Osteoblast (primary cell): ENCODE data around the gene ETFRF1. TPM values are rescaled to one million over a fixed set of nuclear protein-coding genes. Genes with fewer than 3 reads are reported as not detected.
A peak's percentile ranks its signal among the peaks of the same experiment; 100 is the strongest.

ENCODE experiments used
- DNase-seq: peaks from one replicate; pipeline ENCODE4 v3.0.0; 2011; ENCODE audit warnings: low spot score, mixed read lengths; ENCODE audit not compliant: insufficient read length; ENCODE audit errors: missing footprints
- H2AFZ ChIP-seq: 2 replicates; pipeline ENCODE4 v1.6.0; 2011; ENCODE audit warnings: mild to moderate bottlenecking, low read length
- H3K27ac ChIP-seq: 2 replicates; pipeline ENCODE4 v1.5.1; 2011; ENCODE audit warnings: mild to moderate bottlenecking, low read depth, low read length, moderate library complexity
- H3K27me3 ChIP-seq: 2 replicates; pipeline ENCODE4 v1.6.0; 2012; ENCODE audit warnings: mild to moderate bottlenecking, control low read depth, inconsistent platforms, low read length, moderate library complexity; ENCODE audit not compliant: insufficient read depth
- H3K36me3 ChIP-seq: 2 replicates; pipeline ENCODE4 v1.5.1; 2011; ENCODE audit warnings: mild to moderate bottlenecking, low read length, control low read depth, moderate library complexity; ENCODE audit not compliant: insufficient read depth
- H3K4me1 ChIP-seq: 2 replicates; pipeline ENCODE4 v1.5.1; 2011; ENCODE audit warnings: mild to moderate bottlenecking, low read length, control low read depth, moderate library complexity; ENCODE audit not compliant: insufficient read depth
- H3K4me2 ChIP-seq: 2 replicates; pipeline ENCODE4 v1.6.0; 2011; ENCODE audit warnings: mild to moderate bottlenecking, low read length; ENCODE audit not compliant: insufficient read depth
- H3K4me3 ChIP-seq: fragments of 200-600 bp; sonication (generic); 3 replicates; pipeline ENCODE4 v1.5.1; 2012; ENCODE audit warnings: mild to moderate bottlenecking, low read length, inconsistent platforms; ENCODE audit not compliant: insufficient read depth
- H3K79me2 ChIP-seq: 2 replicates; pipeline ENCODE4 v1.6.0; 2012; ENCODE audit warnings: mild to moderate bottlenecking, low read length, control low read depth, inconsistent platforms; ENCODE audit not compliant: insufficient read depth
- H3K9me3 ChIP-seq: 2 replicates; pipeline ENCODE4 v1.5.1; 2011; ENCODE audit warnings: low read depth, low read length, control low read depth
- H4K20me1 ChIP-seq: 2 replicates; pipeline ENCODE4 v1.6.0; 2012; ENCODE audit warnings: mild to moderate bottlenecking, low read length, control low read depth; ENCODE audit not compliant: insufficient read depth
- CTCF ChIP-seq: IDR thresholded peaks from 2 replicates; pipeline ENCODE4 v1.5.1; 2011; ENCODE audit warnings: mild to moderate bottlenecking, low read depth, low read length, moderate library complexity; ENCODE audit errors: extremely low read depth
- total RNA-seq: library from RNA; depleted of rRNA; stranded (reverse); fragments of >200 nt; gene quantifications from 2 replicates; pipeline ENCODE4 v1.2.3, GENCODE V29; 2012

The ETFRF1 gene
- total RNA-seq, 1 donor: 27.9 TPM

- peaks cover 25% of the 10 kb centered on the region for H3K4me1 ChIP-seq
- no peak overlapping the region for H3K4me3 ChIP-seq
- no peaks in the 10 kb centered on the region for H3K9me3 ChIP-seq
- H3K36me3 ChIP-seq: no peaks in the 10 kb centered on the region
- no peak for DNase-seq
- no peak overlapping the region for H3K27ac ChIP-seq
- no peak for TF ChIP-seq CTCF
- no peak overlapping the region for H3K4me2 ChIP-seq
- no peaks in the 10 kb centered on the region for H4K20me1 ChIP-seq
- no peak overlapping the region for H2AFZ ChIP-seq
- H3K27me3 ChIP-seq: no peaks in the 10 kb centered on the region
- peaks cover 17% of the 10 kb centered on the region for H3K79me2 ChIP-seq
These were observed 2.6 kb downstream of the ETFRF1 start for GRCh38 chr12:25197608-25198007.

GRCh38 chr12:25200703-25201102, 5.7 kb downstream of the ETFRF1 start:
- H3K36me3 ChIP-seq: no peaks in the 10 kb centered on the region
- H3K9me3 ChIP-seq: no peaks in the 10 kb centered on the region
- no peak for DNase-seq
- peak overlapping the region; percentile 18 for H3K27ac ChIP-seq
- TF ChIP-seq CTCF: no peak
- H4K20me1 ChIP-seq: peaks cover 2% of the 10 kb centered on the region
- no peak overlapping the region for H2AFZ ChIP-seq
- H3K4me3 ChIP-seq: no peak overlapping the region
- H3K4me2 ChIP-seq: peak overlapping the region; percentile 6
- peaks cover 24% of the 10 kb centered on the region for H3K79me2 ChIP-seq
- H3K4me1 ChIP-seq: peaks cover 16% of the 10 kb centered on the region
- H3K27me3 ChIP-seq: no peaks in the 10 kb centered on the region

- Histone ChIP-seq H3K4me1 (peaks cover 19% of the 10 kb centered on the region), H3K27ac (no peak overlapping the region)
- TF ChIP-seq CTCF: no peak
These were observed 7.1 kb downstream of the ETFRF1 start for GRCh38 chr12:25202137-25202536.

GRCh38 chr12:25207411-25207810, 12.4 kb downstream of the ETFRF1 start:
- no peaks in the 10 kb centered on the region for H3K9me3 ChIP-seq
- no peak overlapping the region for H3K4me3 ChIP-seq
- no peak for DNase-seq
- H3K27me3 ChIP-seq: no peaks in the 10 kb centered on the region
- H2AFZ ChIP-seq: no peak overlapping the region
- H3K36me3 ChIP-seq: peaks cover 27% of the 10 kb centered on the region
- no peak overlapping the region for H3K4me2 ChIP-seq
- H3K4me1 ChIP-seq: peaks cover 8% of the 10 kb centered on the region
- no peak for TF ChIP-seq CTCF
- no peak overlapping the region for H3K27ac ChIP-seq
- peaks cover 2% of the 10 kb centered on the region for H4K20me1 ChIP-seq
- H3K79me2 ChIP-seq: peaks cover 10% of the 10 kb centered on the region

More at GRCh38 chr12:25202137-25202536, 7.1 kb downstream of the ETFRF1 start:
- Histone ChIP-seq H3K79me2 (peaks cover 13% of the 10 kb centered on the region), H3K4me2 (no peak overlapping the region), H3K27me3 (no peaks in the 10 kb centered on the region), H3K36me3 (peaks cover 8% of the 10 kb centered on the region), H3K9me3 (no peaks in the 10 kb centered on the region), H2AFZ (no peak overlapping the region), H3K4me3 (no peak overlapping the region), H4K20me1 (peaks cover 2% of the 10 kb centered on the region)
- DNase-seq: no peak
